ENCODE data around the gene KRT85. TPM values are rescaled to one million over a fixed set of nuclear protein-coding genes. Genes with fewer than 3 reads are reported as not detected.

The KRT85 gene
- total and polyA plus RNA-seq, 2 donors (not counting 3 experiments of a cell fraction or from before 2014, with no cell fraction given) = not detected

DNA sequence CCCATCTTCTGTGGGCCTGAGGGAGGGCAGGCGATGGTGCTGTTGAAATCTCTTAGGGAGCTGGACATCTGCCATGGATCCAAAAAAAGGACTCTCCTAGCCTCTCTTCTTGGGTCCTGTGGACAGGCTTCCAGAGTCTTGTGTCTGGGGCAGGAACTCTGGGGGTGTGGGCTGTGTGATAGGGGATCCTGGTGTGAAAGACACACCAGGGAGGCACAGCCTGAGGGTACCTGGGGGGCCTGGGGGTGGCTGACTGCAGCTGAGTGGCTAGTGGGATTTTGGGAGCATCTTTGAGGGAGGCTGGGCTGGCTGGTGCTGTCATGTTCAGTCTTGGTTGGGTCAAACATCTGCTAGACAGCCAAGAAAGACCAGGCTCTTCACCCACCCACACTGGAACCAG lies 44.3 kb downstream of the KRT85 start:
- Histone ChIP-seq H3K79me2 (ENCODE audit: control insufficient read depth, insufficient read depth, low read length) (no peaks in the 10 kb centered on the region), H4K20me1 (replicated peaks; ENCODE audit: control insufficient read depth, extremely low read depth, insufficient read depth, low read length) (no peaks in the 10 kb centered on the region), H3K36me3 (ENCODE audit: control insufficient read depth in 2 of 2, extremely low read depth in 1 of 2, insufficient read depth in 2 of 2, low read length in 2 of 2) (no peaks in the 10 kb centered on the region), H3K9ac (replicated peaks; ENCODE audit: extremely low read depth, insufficient read depth, low read length) (no peak overlapping the region), H3K4me2 (ENCODE audit: insufficient read depth, low read length) (no peak overlapping the region), H3K4me3 (replicated peaks in 1 of 3; ENCODE audit: insufficient read depth in 1 of 3, low read depth in 1 of 3, low read length in 3 of 3) (no peak overlapping the region), H2AFZ (ENCODE audit: low read depth, low read length) (no peak overlapping the region), H3K27ac (ENCODE audit: insufficient read depth, low read depth, low read length) (no peak overlapping the region), H3K9me3 (replicated peaks; ENCODE audit: control insufficient read depth, insufficient read depth, low read length) (no peaks in the 10 kb centered on the region), H3K9me1 (replicated peaks; ENCODE audit: control insufficient read depth, extremely low read depth, insufficient read depth, low read length) (no peaks in the 10 kb centered on the region), H3K4me1 (ENCODE audit: control insufficient read depth, extremely low read depth, insufficient read depth, low read length) (no peaks in the 10 kb centered on the region), H3K27me3 (ENCODE audit: control insufficient read depth in 2 of 2, insufficient read depth in 2 of 2, low read length in 2 of 2) (peaks cover 52 to 54% of the 10 kb centered on the region in 2 experiments)
- CTCF ChIA-PET = no interaction called here
- DNase-seq (ENCODE audit: low read depth, low spot score) = no peak
- dilution Hi-C loops (cut with MboI; ENCODE audit: extremely low pct_ligation_motif_present, low sequenced_read_pairs) = no loop called here
- POLR2A ChIA-PET = no interaction called here
- intact Hi-C loops (cut with micrococcal nuclease) = no loop called here
- no TSS peak for BruUV-seq (replicated peaks)
- no peak for TF ChIP-seq POLR2AphosphoS5 (IDR thresholded peaks at IDR 0.05; ENCODE audit: insufficient read depth, low read depth, low read length)
- no peak for TF ChIP-seq MYC (IDR thresholded peaks at IDR 0.05; ENCODE audit: low read depth, low read length)
- TF ChIP-seq POLR2A (IDR thresholded peaks at IDR 0.05; ENCODE audit: low read depth, low read length) = no peak
- TF ChIP-seq CTCF (IDR thresholded peaks at IDR 0.05; ENCODE audit: extremely low read depth in 1 of 2, insufficient read depth in 1 of 2, low read depth in 1 of 2, low read length in 2 of 2) = no peak
- no peak for TF ChIP-seq MAX (IDR thresholded peaks at IDR 0.05; ENCODE audit: insufficient read depth, insufficient read length)
- no peak for TF ChIP-seq EZH2 (IDR thresholded peaks at IDR 0.05; ENCODE audit: borderline replicate concordance, low read depth, low read length, severe bottlenecking)
- no peak for FAIRE-seq

DNA sequence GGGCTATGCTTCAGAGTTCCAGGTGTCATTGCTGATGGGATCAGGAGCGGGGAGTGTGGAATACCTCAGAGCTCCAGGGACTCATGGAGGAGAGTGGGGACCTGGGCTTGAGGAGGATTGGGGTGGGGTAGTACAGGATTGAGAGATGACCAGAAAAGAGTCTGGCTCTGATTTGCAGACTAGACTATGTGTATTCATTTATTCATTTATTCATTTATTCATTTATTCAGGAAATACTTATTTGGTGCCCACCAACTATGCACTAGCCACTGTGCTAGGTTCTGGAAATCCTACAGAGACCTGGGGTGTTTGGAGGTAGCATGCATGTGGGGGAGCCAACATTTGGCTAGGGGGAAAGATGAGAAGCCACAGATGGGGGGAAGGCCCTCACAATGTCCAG lies 45.2 kb downstream of the KRT85 start:
- no peak overlapping the region for H3K4me3 ChIP-seq (replicated peaks in 1 of 3; ENCODE audit: insufficient read depth in 1 of 3, low read depth in 1 of 3, low read length in 3 of 3)
- no peaks in the 10 kb centered on the region for H4K20me1 ChIP-seq (replicated peaks; ENCODE audit: control insufficient read depth, extremely low read depth, insufficient read depth, low read length)
- DNase-seq (ENCODE audit: low read depth, low spot score) (no peak), FAIRE-seq (no peak)
- H3K79me2 ChIP-seq (ENCODE audit: control insufficient read depth, insufficient read depth, low read length) = no peaks in the 10 kb centered on the region
- H3K27ac ChIP-seq (ENCODE audit: insufficient read depth, low read depth, low read length) = no peak overlapping the region
- H3K4me2 ChIP-seq (ENCODE audit: insufficient read depth, low read length) = no peak overlapping the region
- no peak overlapping the region for H2AFZ ChIP-seq (ENCODE audit: low read depth, low read length)
- POLR2A ChIA-PET = no interaction called here
- TF ChIP-seq CTCF (IDR thresholded peaks at IDR 0.05; ENCODE audit: extremely low read depth in 1 of 2, insufficient read depth in 1 of 2, low read depth in 1 of 2, low read length in 2 of 2) (no peak), MAX (IDR thresholded peaks at IDR 0.05; ENCODE audit: insufficient read depth, insufficient read length) (no peak), EZH2 (IDR thresholded peaks at IDR 0.05; ENCODE audit: borderline replicate concordance, low read depth, low read length, severe bottlenecking) (no peak), POLR2AphosphoS5 (IDR thresholded peaks at IDR 0.05; ENCODE audit: insufficient read depth, low read depth, low read length) (no peak), FOS (IDR thresholded peaks at IDR 0.05; ENCODE audit: borderline replicate concordance, insufficient read depth, low read length) (no peak), MYC (IDR thresholded peaks at IDR 0.05; ENCODE audit: low read depth, low read length) (no peak), GATA2 (IDR thresholded peaks at IDR 0.05; ENCODE audit: insufficient read depth, insufficient read length, low read depth, low read length) (no peak), POLR2A (IDR thresholded peaks at IDR 0.05; ENCODE audit: low read depth, low read length) (no peak), JUN (IDR thresholded peaks at IDR 0.05; ENCODE audit: borderline replicate concordance, insufficient read depth, insufficient read length, low read depth) (no peak)
- no peaks in the 10 kb centered on the region for H3K4me1 ChIP-seq (ENCODE audit: control insufficient read depth, extremely low read depth, insufficient read depth, low read length)
- H3K9me3 ChIP-seq (replicated peaks; ENCODE audit: control insufficient read depth, insufficient read depth, low read length) = no peaks in the 10 kb centered on the region
- no peaks in the 10 kb centered on the region for H3K9me1 ChIP-seq (replicated peaks; ENCODE audit: control insufficient read depth, extremely low read depth, insufficient read depth, low read length)
- no peak overlapping the region for H3K9ac ChIP-seq (replicated peaks; ENCODE audit: extremely low read depth, insufficient read depth, low read length)
- peaks cover 52 to 55% of the 10 kb centered on the region in 2 experiments for H3K27me3 ChIP-seq (ENCODE audit: control insufficient read depth in 2 of 2, insufficient read depth in 2 of 2, low read length in 2 of 2)
- intact Hi-C loops (cut with micrococcal nuclease) = no loop called here
- no peaks in the 10 kb centered on the region for H3K36me3 ChIP-seq (ENCODE audit: control insufficient read depth in 2 of 2, extremely low read depth in 1 of 2, insufficient read depth in 2 of 2, low read length in 2 of 2)
- CTCF ChIA-PET = interaction anchor here (1.3 kb wide), 1 partner anchor 15 kb away, joined by 3 read pairs; no protein-coding TSS in a partner anchor
- dilution Hi-C loops (cut with MboI; ENCODE audit: extremely low pct_ligation_motif_present, low sequenced_read_pairs) = no loop called here
- BruUV-seq (replicated peaks) = no TSS peak

All from endothelial cell of umbilical vein (primary cell).